HL-60 (cell line): Measurements from ENCODE around the gene POLR2J.
"Not testable (repeated sequence)": the region's sequence is repeated elsewhere in the genome, so short reads cannot be mapped to it uniquely, and the experiment has no call there.

Source experiments
- SPI1 ChIP-seq: IDR thresholded peaks from 2 replicates; pipeline ENCODE4 v1.6.1; 2012; ENCODE audit warnings: low read depth, mild to moderate bottlenecking, borderline replicate concordance
- TF ChIP-seq, protein P1 (sequence below): IDR thresholded peaks from one replicate; pipeline ENCODE4 v1.5.1; 2011; ENCODE audit warnings: low read length, control low read depth, inconsistent platforms; ENCODE audit not compliant: insufficient read depth

DNA sequence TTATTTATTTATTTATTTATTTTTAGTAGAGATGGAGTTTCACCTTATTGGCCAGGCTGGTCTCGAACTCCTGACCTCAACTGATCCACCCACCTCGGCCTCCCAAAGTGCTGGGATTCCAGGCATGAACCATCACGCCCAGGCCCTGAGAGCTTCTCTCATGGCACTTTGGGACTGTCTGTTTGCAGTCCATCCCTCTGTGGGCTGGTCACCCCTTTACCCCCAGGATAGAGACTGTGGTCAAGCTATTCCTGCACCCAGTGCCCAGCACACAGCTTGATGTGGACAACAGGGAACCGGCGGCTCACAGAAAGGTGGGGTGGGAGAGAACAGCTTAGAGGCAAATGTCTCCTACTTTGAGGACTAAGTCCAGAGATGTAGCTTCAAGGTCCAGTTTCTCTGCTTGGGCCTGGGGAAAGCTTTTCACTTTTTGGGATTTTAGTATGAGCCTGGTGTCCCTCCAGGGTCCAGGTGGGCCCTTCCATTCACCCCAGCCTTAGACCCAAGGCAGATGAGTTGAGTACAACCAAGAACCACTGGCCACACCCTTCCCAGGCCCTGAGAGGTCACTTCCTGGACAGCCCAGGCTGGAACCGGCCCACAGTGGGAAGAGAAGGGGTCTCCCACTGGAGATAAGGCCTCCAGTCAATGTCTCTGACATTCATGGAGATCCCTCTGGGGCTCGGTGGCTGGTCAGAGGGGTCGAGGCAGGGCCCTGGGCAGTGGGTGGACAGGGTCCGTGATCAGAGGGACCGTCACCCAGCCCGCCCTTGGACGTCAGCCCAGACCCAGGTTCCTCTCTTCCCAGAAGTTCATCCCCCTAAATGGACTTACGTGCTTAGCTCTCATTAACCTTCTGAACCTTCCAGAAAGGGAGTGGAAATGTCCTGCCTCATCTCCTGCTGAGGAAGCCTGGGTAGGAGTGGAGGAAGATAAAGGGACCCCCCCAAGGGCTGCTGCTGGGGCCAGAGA lies 49.4 kb upstream of the POLR2J start:
- TF ChIP-seq, protein P1, sequence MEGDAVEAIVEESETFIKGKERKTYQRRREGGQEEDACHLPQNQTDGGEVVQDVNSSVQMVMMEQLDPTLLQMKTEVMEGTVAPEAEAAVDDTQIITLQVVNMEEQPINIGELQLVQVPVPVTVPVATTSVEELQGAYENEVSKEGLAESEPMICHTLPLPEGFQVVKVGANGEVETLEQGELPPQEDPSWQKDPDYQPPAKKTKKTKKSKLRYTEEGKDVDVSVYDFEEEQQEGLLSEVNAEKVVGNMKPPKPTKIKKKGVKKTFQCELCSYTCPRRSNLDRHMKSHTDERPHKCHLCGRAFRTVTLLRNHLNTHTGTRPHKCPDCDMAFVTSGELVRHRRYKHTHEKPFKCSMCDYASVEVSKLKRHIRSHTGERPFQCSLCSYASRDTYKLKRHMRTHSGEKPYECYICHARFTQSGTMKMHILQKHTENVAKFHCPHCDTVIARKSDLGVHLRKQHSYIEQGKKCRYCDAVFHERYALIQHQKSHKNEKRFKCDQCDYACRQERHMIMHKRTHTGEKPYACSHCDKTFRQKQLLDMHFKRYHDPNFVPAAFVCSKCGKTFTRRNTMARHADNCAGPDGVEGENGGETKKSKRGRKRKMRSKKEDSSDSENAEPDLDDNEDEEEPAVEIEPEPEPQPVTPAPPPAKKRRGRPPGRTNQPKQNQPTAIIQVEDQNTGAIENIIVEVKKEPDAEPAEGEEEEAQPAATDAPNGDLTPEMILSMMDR = not testable (repeated sequence)
- not testable (repeated sequence) for TF ChIP-seq SPI1
